A549 treated with AZD2906 at 1 μM for 4 hours (cell line): Measurements from ENCODE around the gene AMER3. TPM values are rescaled to one million over a fixed set of nuclear protein-coding genes. Genes with fewer than 3 reads are reported as not detected.

ENCODE experiments used
- total RNA-seq: library from RNA; stranded (reverse); fragments of 200-300 nt; extraction: Qiagen RNA extraction; gene quantifications from 5 replicates; pipeline ENCODE4 v1.2.3, GENCODE V29; 2022

Gene AMER3
- total RNA-seq = not detected in 5 replicates

GRCh38 chr2:130755256-130756052 lies at the start of gene AMER3:
TSS of gene AMER3 (plus strand) at chr2:130755540. CDS start at chr2:130762073, 6,533 bp downstream.

GRCh38 chr2:130728549-130729316 lies 26.6 kb upstream of the AMER3 start, which contains the start of gene GPR148:
TSS of gene GPR148 (plus strand) at chr2:130729070. CDS start at chr2:130729152, 82 bp downstream.

Other genes starting within 250 kb of the AMER3 start
- 0.01 TPM in 1 of 5 replicates, not detected in the others for gene POTEI, start 246.2 kb upstream of the AMER3 start, total RNA-seq
- not detected in 5 replicates for gene CFC1B, start 234.3 kb upstream of the AMER3 start, total RNA-seq
- gene CFC1, start 156.0 kb upstream of the AMER3 start, total RNA-seq = 0.11 TPM in 1 of 5 replicates, not detected in the others
- not detected in 5 replicates for gene POTEJ, start 144.1 kb upstream of the AMER3 start, total RNA-seq
- gene GPR148, start 26.5 kb upstream of the AMER3 start, total RNA-seq = not detected in 5 replicates
- 10.2 to 11.8 TPM (median 11.0 TPM) in 5 replicates for gene ARHGEF4, start 81.4 kb downstream of the AMER3 start, total RNA-seq